Fibroblast of skin of right quadriceps (primary cell): ENCODE data around the gene TGM5.
A peak's percentile ranks its signal among the peaks of the same experiment; 100 is the strongest.
"Not testable (repeated sequence)": the region's sequence is repeated elsewhere in the genome, so short reads cannot be mapped to it uniquely, and the experiment has no call there.

Source experiments
- DNase-seq: peaks from one replicate; pipeline ENCODE4 v3.0.0-alpha.2; 2013

Gene TGM5, protein sequence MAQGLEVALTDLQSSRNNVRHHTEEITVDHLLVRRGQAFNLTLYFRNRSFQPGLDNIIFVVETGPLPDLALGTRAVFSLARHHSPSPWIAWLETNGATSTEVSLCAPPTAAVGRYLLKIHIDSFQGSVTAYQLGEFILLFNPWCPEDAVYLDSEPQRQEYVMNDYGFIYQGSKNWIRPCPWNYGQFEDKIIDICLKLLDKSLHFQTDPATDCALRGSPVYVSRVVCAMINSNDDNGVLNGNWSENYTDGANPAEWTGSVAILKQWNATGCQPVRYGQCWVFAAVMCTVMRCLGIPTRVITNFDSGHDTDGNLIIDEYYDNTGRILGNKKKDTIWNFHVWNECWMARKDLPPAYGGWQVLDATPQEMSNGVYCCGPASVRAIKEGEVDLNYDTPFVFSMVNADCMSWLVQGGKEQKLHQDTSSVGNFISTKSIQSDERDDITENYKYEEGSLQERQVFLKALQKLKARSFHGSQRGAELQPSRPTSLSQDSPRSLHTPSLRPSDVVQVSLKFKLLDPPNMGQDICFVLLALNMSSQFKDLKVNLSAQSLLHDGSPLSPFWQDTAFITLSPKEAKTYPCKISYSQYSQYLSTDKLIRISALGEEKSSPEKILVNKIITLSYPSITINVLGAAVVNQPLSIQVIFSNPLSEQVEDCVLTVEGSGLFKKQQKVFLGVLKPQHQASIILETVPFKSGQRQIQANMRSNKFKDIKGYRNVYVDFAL

DNA sequence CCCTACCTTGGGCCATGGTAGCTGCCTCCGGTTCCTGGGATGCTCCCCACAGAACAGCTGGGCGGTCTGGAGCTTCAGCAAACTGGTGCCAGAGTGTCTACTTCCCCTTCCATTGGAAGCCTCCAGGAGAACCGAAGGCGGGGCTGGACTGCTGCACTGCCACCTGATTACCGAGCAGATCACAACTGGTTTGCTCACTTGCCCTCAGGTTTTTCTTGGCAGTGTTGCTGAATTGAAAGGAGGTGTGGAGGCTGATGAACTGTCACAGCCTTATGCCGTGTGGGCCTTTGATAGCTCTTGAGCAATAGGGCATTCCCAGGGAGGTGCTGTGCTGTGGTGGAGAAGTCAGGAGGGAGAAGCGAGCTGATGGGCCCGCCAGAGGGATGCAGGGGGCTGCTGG is at the start of gene TGM5:
Gene TGM5, minus strand, starts transcription at position 95 of the 400 bp plus-strand sequence. Its CDS starts 79 bp downstream, at position 16.
- no peak for DNase-seq

DNA sequence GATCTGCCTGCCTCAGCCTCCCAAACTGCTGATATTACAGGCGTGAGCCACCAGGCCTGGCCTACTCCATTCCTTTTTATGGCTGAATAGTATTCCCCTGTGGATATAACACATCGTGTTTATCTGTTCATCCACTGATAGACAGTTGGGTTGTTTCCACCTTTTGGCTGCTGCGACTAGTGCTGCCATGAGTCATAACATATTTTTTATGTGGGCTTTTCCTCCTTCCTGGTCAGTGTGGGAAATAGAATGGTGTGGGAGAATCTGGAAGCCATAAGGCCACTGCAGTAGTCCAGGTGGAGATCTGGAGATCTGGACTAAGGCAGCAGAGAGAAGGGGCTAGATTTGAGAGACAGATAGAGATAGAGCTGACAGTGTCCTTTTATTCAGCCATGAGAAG is 47.4 kb upstream of the TGM5 start:
- DNase-seq: no peak

DNA sequence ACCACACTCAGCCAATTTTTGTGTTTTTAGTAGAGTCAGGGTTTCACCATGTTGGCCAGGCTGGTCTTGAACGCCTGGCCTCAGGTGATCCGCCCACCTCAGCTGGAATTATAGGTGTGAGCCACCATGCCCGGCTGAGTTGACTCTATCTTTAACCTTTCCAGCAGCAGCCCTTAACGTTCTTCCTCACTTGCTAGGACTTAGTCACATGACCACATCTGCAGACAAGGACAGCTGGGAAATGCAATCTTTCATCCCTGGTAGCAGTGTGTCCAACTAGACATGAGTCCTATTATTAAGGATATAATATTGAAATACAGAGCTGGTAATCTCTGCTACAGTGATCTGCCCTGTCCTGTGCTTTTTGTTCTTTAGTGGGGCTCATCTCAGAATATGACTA is 45.6 kb upstream of the TGM5 start:
- DNase-seq: no peak

DNA sequence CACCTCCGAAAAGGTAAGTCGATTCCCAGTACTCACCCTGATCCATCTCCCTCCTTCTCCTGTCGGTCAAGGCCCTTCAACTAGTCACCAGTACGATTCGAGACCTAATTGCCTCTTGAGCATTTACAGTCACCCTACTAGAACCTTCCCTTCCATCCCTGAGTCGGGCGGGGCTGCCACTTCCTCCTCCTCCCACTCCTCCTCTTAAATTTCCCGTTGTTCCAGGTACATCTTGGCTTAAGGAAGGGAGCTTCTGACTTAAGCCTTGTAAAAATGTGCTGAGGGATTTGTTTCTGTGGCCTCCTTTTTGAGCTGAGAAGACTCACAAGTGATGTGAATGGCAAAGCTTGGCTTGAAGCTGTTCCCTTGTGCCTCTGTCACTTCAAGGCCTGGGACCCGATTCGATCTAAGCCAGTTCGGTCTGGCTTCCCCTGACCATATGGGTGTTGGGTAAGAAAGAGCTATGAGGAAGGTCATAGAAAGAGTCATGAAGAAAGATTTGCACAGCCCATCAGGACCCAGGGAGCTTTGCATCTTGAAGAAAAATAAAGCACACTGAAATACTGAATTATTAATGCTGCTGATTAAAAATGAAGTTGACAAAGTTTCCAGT is 35.6 kb upstream of the TGM5 start, which contains the start of gene TGM7:
Gene TGM7, minus strand, starts transcription at position 51 of the 613 bp plus-strand sequence.
- no peak for DNase-seq

DNA sequence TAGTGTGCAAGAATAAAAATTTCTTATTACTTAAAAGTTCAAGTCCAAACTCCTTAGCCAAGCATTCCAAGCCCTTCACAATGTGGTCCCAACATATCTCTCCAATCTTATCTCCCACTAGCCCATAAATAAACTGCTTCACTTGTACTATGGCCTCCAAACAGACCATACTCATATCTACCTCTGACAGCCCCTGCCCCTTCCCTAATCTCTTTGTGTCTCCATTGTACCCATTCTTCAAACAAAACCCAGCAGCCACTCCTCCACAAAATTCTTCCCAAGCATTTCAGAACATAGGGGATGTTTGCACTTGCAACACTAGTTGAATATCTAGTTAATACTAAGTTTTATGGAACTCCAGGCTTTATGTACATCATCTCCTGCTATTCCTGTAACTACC is 33.2 kb upstream of the TGM5 start:
- DNase-seq: no peak

DNA sequence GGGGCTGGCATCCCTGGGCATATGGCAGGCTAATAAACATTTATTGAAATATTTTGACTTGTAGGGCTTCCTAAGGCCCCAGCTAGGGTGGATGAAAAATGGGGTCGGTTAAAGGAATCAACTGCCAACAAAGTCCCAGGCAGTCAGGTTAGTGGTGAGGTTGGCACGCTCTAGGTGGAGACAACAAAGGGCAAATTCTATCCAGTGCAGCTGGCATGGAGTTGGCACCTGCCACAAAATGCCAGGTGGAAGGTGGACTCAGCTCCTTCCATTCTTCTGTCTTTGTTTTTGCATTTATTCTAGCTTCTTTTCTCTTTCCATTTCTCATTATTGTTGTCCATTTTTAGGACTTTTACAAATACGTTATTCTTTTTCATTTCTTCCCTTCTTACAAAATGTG is 32.7 kb upstream of the TGM5 start:
- no peak for DNase-seq

DNA sequence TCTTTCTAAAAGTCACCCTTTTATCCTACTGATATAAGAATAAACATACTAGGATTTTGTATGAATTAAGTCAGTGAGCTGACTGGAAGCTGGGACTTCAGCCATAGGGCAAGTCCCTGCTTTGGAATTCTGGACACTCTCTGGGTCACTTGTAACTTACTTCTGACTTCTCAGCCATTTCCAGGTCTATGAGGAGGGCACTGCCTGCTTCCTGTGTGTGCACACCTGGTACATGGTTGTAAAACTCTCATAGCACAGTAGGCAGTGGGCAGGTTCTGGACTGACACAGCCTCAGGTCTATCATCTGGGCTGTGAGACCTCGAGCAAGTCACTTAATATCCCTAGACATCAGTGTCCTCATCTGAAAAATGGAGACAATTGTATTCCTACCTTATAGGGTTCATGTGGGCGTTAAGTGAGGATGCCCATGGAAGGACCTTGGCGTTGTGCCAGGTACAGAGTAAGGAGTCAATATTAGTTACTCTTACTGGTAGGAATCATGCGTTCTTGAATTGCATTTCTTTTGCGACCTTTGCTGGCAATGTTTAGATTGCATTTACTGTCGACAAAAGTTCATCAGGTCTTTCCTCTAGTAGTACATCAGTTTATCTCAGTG is 27.5 kb upstream of the TGM5 start:
- no peak for DNase-seq

DNA sequence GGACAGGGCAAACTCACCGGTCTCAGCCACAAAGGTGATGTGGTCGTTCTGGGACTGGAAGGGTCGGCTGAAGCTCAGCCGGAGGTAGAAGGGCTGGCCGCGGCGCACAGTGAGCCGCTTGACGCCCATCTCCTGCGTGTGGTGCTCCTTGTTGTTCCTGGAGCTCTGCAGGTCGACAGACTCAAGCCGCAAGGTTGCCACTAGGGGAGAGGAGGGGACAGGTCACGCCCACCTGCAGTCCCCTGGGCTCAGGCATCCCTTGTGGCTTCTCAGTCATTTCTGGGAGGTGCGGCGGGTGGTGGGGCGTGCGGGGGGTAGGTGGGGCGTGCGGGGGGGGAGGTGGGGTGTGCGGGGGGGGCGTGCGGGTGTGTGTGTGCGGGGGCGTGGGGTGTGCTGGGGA is 26.7 kb upstream of the TGM5 start:
- DNase-seq: no peak

DNA sequence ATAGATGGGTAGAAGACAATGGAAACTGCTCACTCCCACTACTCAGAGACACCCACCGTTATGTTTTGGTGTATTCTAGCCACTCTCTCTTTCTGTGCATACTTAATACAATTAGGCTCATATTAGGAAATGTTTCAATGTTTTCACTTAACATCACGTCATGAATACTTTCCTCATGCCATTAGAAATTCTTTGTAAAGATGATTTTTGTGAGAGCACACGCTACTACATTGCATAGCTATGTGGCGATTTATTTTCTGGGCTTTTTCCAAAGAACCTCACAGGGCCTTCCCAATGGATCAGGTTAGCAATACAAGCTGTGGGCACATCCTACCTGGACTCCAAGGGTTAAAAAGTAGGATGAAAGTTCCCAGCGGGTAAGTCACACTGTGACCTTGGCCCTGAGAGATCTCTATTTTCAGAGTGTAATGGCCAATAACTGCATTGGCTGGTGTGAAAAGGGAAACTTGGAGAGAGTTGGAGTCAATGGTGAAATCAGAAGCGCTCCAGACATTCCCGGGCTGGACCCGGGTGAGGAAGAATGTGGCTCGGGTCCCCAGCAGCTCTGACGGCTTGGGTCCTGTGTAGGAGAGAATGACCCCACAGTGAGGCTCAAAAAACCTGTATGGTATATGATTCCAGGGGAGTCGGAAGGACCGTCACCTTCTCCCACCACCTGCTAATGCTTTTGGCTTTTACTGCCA is 25.8 kb upstream of the TGM5 start:
- peak; percentile 59 for DNase-seq

DNA sequence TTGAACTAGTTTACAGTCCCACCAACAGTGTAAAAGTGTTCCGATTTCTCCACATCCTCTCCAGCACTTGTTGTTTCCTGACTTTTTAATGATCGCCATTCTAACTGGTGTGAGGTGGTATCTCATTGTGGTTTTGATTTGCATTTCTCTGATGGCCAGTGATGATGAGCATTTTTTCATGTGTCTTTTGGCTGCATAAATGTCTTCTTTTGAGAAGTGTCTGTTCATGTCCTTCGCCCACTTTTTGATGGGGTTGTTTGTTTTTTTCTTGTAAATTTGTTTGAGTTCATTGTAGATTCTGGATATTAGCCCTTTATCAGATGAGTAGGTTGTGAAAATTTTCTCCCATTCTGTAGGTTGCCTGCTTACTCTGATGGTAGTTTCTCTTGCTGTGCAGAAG is 22.9 kb upstream of the TGM5 start:
- not testable (repeated sequence) for DNase-seq

DNA sequence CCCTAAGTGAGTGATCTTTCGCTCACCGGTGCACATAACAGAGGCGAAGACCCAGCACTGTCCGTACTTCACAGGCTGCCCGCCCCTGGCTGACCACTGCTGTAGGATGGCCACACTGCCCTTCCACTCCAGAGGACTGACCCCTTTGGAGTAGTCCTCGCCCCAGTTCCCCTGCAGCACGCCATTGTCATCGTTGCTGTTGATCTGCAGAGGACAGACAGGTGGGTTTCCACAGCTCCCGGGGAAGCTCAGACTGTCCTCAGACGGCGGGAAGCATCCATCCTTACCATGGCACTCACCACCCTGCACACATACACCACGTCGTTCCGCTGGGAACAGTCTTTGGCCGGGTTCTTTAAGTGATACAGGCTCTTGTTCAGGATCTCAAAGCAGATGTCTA is 20.5 kb upstream of the TGM5 start:
- DNase-seq: no peak

DNA sequence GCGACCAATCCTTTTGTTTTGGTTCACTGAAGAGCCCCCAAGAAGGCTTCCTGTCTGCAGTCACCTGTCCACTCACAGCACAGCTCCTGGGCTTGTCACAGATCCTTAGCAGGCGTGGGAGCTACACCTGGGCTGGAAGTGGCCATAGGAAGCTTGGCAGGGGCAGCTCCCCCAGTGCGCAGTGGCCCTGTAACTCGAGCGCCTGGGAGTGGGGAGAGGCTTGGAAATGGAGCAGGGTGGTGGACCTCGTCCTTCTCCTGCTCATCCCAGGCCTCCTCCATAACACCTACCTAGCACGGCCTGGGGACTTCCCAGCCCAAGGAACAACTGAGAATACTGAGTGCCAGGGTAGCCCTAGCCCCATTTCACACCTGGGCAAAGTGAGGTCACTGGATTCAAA is 19.3 kb upstream of the TGM5 start:
- no peak for DNase-seq

DNA sequence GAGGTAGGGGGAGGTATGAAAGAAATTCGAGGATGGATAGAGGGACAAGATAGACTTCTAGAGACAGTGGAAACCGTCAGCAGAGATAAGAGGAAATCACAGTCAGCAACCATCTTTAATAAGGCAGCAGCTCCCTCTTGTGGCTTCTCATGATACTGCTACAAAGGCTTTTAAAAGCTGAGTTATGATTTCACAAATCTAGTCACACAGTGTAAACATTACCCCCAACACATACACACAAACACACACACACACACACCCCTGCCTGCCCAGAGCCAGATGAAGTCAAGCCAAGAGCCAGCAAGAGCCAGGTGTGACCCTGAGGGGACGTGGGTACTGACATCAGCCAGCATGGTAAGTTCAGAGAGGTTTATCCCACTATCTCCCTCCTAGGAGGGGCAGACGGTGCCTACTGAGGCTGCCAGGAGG is 18.9 kb upstream of the TGM5 start:
- DNase-seq: peak; percentile 60

DNA sequence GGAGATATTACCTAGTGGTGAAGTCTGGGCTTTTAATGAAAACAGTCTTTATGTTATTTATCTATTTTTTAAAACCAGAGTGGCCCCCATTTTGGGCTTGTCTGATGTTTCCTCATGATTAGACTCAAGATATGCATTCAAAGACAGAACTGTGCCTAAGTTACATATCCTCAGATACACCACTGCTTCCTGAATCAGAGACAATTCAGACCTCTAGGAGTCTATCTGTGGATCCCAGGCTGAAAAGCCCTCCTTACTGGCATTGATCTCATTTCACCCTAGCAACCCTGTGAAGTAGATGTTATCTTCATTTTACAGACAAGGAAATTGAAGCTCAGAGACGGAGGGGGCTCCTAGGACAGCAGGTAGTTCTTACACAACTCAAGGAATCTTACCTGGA is 16.8 kb upstream of the TGM5 start:
- no peak for DNase-seq

DNA sequence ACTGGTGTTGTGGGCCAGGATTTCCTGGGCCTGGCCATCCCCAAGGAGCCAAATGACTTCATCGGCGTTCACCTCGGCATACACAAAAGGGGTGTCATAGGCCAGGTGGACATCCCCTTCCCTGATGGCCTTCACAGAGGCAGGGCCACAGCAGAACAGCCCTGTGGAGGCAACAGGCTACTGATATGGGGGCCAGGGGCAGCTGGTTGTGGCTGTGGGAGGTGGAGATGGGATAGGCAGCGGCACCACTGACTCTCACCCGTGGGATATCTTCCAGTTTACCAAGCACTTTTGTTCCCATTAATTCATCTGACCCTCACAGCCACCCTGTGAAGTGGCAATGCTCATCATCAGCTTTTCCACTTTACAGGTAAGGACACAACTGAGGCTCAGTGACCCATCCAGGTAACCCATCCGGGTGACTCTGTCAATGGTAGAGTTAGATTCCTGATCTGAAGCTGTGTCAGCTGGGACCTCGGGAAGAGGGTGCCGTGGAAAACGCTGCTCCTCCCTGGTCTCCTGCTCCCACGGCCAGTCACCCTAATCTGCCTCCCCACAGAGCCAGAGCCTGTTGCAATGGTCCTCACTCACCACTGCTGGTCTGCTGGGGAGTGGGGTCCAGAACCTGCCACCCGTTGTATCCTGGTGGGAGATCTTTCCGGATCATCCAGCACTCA is 15.3 kb upstream of the TGM5 start:
- DNase-seq: no peak

DNA sequence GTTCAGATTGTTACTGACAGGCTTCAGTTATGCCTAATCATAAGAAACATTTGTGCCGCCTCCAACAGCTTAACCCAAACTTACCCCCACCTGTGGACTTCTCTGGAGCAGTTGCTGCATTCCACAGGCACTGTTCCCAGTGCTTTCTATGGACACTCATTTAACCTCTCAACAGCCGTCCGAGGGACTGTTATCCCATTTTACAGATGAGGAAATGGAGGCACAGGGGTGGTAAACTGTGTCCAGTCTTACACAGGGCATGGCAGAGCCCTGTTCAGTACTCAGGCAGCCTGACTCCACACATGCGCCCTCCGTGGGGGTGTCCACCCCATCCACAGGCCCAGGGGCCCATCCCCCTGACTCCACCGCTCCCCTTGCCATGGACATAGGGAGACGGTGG is 14.3 kb upstream of the TGM5 start:
- DNase-seq: no peak

DNA sequence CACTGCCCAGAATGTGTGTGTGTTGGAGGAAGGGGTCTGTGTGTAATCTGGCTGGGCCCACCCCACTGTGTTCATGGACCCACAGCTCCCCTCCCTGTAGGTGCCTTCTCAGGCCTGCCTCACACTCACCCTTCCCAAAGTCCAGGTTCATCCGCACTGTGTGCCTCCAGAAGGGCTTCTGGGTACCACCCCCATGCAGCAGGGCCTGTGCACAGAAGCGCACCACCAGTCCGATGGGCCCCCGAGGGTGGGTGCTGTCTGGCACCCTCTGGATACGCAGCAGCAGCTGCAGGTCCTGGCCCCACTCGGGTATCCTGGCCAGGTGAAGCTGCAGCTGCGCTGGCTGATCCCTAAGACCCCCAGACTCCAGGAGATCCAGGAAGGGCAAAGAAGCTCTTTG is 12.8 kb upstream of the TGM5 start:
- DNase-seq: no peak

DNA sequence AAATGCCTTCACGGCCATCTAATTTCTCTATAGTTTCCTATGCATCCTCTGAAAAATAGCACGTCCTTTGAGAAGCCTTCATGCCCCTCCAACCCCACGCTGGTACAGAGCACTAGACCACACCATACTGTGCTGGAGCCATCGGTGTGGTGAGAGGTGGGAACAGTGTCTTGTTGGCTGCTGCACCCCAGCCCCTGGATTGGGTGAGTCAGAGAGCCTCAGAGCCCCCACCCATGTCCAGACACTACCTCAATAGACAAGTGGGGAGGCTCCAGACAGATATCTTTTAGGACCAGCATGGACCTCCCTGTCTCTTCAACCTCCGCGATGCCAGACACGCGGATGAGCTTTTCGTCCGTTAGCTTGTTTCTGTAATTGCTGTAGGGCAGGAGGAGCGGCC is 12.1 kb upstream of the TGM5 start:
- DNase-seq: no peak

DNA sequence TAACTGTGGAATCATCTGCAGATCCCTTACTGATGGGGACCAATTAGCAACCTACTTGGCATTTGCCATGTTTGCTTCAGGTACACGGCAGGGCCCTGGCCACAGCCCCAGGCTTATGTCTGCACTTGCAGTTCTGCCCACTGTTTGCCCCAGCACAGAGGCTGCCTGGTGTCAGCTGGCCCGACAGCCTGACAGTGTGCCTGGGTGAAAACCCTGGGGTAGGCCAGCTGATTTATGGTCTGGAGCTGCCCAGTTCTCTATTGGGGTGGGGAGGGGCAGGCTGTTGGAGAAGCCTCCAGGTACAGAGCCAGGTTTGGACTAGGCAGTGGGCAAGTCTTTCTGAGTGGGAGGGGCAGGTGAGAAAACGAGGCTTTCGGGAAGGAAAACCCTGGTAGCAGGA is 11.2 kb upstream of the TGM5 start:
- no peak for DNase-seq

DNA sequence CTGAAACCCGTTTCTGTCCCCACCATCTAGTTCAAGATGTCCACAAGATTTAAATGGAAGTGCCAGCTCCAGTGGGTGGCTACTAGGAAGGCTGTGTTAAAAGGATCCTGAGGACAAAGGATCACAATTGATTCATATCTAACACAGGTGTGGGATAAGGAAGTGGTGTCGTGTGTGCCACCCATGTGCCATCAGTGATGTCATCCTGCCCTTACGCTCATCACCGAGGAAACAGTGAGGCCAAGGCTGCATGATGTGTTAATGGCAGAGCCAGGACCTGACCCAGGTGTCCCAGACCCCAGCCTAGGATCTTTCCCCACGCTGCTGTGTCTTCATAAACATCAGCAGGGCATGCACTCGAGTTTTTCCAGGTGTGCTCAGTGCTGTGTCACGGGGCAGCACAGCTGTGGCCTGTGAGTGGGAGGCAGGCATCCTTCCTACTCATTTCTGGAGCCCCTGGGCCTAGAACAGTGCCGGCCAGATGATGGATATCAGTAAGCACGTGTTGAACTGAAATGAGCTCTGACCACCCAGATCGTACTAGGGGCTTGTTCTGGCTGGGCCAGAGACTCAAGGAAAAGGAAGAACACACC is 10.6 kb upstream of the TGM5 start:
- no peak for DNase-seq

DNA sequence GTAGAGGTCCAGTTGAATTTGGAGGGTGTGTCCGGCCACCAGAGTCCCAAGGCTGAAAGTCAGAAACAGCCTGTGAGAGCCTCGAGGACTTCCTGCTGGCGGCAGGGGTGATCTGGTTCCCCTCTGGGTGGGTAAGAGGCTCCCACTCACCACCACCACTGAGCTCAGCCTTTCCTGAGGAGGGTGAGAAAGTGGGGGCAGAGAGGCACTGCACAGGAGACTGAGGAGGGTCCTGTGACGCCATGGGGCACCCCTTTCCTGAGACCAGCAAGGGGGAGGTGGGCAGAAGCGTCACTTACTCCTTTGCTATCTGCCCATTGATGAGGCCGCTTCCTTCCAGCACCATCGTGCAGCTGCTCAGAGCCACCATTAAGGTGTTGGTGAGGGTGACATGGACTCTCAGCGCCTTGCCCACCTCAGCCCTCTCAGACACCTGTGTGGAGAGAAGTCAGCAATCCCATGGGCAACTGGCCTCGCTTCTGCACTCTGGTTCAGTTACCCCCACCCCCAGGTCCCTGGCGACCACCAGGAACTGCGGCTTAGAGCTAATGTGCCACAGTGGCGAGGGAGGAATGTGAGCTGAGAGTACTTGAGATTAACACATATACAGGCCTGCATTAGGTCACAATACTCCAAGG is 10.0 kb upstream of the TGM5 start:
- DNase-seq: no peak
